Adrenal gland (tissue), 12 donors: ENCODE measurements around the gene MGAM2. TPM values are rescaled to one million over a fixed set of nuclear protein-coding genes. Genes with fewer than 3 reads are reported as not detected.

ENCODE experiments used
- DNase-seq, 7 donors: peaks; one replicate each; pipeline ENCODE4 v3.0.0-alpha.2; 2019 to 2020
- H3K27ac ChIP-seq, 5 donors: fragments of 200-600 bp; sonication (generic) in 4 of 5; 1 replicate in 3 of 5; 2 replicates in 2 of 5; pipeline versions ENCODE4 v1.5.1 to v1.8.0; 2016 to 2020; ENCODE audit warnings: mild to moderate bottlenecking in 1 of 5
- H3K27me3 ChIP-seq: fragments of 200-600 bp; 2 replicates; pipeline ENCODE4 v1.8.0; 2021
- H3K36me3 ChIP-seq, 2 donors: fragments of 200-600 bp; replicated peaks in 1 of 2; 1 replicate in 1 of 2; 2 replicates in 1 of 2; pipeline versions ENCODE4 v1.5.1 to v1.8.0; 2018 to 2022
- H3K4me1 ChIP-seq, 2 donors: fragments of 200-600 bp; replicated peaks in 1 of 2; 1 replicate in 1 of 2; 2 replicates in 1 of 2; pipeline versions ENCODE4 v1.5.1 to v1.8.0; 2018 to 2021
- H3K4me3 ChIP-seq, 4 donors: fragments of 200-600 bp; sonication (generic) in 3 of 4; one replicate each; pipeline ENCODE4 v1.5.1; 2016 to 2018
- H3K9me3 ChIP-seq, 3 donors: fragments of 200-600 bp; sonication (generic) in 1 of 3; replicated peaks in 1 of 3; 1 replicate in 2 of 3; 2 replicates in 1 of 3; pipeline versions ENCODE4 v1.5.1 to v1.8.0; 2016 to 2021
- POLR2A ChIP-seq, 2 donors: fragments of 450-650 bp; IDR thresholded peaks; one replicate each; pipeline ENCODE4 v1.6.1; 2017; ENCODE audit warnings: antibody characterized with exemption in 2 of 2, mild to moderate bottlenecking in 2 of 2, moderate library complexity in 1 of 2
- WGBS, 4 donors: extraction: QIAGEN DNeasy Blood & Tissue Kit in 2 of 4; methylation state at CpG; one replicate each; pipeline versions ENCODE4 v1.1.5 to v1.1.7; 2013 to 2017; 5-methylcytosine and 5-hydroxymethylcytosine counted together
- intact Hi-C, 2 donors: fragments of 100-400 bp; cut with DNase I; formaldehyde crosslinking; loops; one replicate each; pipeline versions ENCODE4 v1.14.1 to v1.15.0; 2022 to 2023
- polyA plus RNA-seq, 3 donors: library from polyadenylated mRNA; stranded (reverse); fragments of 200-250 nt in 2 of 3; fragments of 350-450 nt in 1 of 3; fragmentation: Illumina TruSeq in 1 of 3; extraction: RNeasy Lipid Tissue Mini Kit (QIAGEN cat#74804) in 1 of 3; gene quantifications; one replicate each; pipeline ENCODE4 v1.2.3, GENCODE V29; 2013 to 2014
- total RNA-seq, 9 donors: library from RNA; depleted of rRNA in 4 of 9; stranded (reverse); fragments of >200 nt in 4 of 9; fragments of 120-200 nt in 1 of 9; fragmentation: NEBNext Ultra II Directional in 1 of 9; extraction: Animal tissue kit (Norgen Biotek cat#: 25700) in 1 of 9; gene quantifications; one replicate each; pipeline versions ENCODE4 v1.1.0 to v1.2.4, GENCODE V29; 2013 to 2023
- TF ChIP-seq, protein P1 (sequence below), 6 experiments: fragments of 450-650 bp in 4 of 6; fragments of 200-600 bp in 2 of 6; sonication (generic) in 1 of 6; IDR thresholded peaks; 1 replicate in 5 of 6; 2 replicates in 1 of 6; pipeline versions ENCODE4 v1.5.1 to v1.8.0; 2016 to 2021; ENCODE audit warnings: antibody characterized with exemption in 6 of 6, mild to moderate bottlenecking in 2 of 6, moderate library complexity in 1 of 6
- donor health status: healthy with polysubstance abuse.
- donor health status: Bipolar disorder and iron deficiency.
- donor health status: DM: yes; HTN: yes; CAD: no.
- donor health status: DM: no; HTN: no; CAD: no.
- donor health status: DM: no; HTN: no; CAD: no.
- donor health status: DM: yes; HTN: yes; CAD: no.

The MGAM2 gene
- total and polyA plus RNA-seq, 12 donors, result under 0.01 to 0.05 TPM; not detected in 10

DNA sequence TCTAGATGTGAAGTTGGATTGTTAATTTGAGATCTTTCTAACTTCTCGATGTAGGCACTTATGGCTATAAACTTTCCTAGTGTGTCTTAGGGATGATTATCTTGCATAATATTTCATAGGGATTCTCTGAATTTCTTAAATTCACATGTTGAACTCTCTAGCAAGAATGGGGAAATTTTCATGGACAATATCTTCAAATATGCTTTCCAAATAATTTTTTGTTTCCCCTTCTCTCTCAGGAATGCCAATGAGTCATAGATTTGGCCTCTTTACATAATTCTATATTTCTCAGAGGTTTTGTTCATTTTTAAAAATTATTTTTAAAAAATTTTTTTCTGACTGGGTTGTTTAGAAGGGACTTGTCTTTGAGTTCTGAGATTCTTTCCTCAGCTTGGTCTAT is 68.9 kb downstream of the MGAM2 start:
- 77 to 87% (median 82%) methylated on average over 1 of the region's 1 CpG for WGBS, 4 donors
- H3K9me3 ChIP-seq, result no peaks in the 10 kb centered on the region
- no peak overlapping the region for H3K27ac ChIP-seq
- no peak overlapping the region for H3K4me3 ChIP-seq
- DNase-seq, result no peak
- H3K4me1 ChIP-seq, result no peaks in the 10 kb centered on the region
- no peaks in the 10 kb centered on the region for H3K27me3 ChIP-seq
- TF ChIP-seq POLR2A (IDR thresholded peaks at IDR 0.05), result no peak
- TF ChIP-seq, protein P1, sequence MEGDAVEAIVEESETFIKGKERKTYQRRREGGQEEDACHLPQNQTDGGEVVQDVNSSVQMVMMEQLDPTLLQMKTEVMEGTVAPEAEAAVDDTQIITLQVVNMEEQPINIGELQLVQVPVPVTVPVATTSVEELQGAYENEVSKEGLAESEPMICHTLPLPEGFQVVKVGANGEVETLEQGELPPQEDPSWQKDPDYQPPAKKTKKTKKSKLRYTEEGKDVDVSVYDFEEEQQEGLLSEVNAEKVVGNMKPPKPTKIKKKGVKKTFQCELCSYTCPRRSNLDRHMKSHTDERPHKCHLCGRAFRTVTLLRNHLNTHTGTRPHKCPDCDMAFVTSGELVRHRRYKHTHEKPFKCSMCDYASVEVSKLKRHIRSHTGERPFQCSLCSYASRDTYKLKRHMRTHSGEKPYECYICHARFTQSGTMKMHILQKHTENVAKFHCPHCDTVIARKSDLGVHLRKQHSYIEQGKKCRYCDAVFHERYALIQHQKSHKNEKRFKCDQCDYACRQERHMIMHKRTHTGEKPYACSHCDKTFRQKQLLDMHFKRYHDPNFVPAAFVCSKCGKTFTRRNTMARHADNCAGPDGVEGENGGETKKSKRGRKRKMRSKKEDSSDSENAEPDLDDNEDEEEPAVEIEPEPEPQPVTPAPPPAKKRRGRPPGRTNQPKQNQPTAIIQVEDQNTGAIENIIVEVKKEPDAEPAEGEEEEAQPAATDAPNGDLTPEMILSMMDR (IDR thresholded peaks at IDR 0.05), result no peak
- intact Hi-C loops, result no loop called here
- no peaks in the 10 kb centered on the region for H3K36me3 ChIP-seq

DNA sequence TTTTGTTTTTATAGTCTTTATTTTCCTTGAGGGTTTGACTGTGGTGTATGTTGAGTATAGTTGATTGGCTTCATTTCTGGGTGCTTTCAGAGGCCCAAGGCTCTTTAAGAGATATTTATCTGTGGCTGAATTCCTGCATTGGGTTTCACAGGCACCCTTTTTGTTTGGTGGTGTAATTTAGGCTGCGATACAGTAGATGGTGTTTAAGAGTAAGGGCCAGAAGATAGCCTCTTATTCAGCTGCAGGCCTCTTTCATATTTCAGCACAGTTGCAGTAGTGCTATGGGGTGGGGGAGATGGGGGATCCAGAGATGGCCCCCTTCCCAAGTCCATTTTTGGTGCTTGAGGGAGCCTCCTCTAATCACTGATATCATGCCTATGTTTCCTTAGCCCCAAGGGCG is 69.7 kb downstream of the MGAM2 start:
- intact Hi-C loops, result no loop called here
- TF ChIP-seq, protein P1 (IDR thresholded peaks at IDR 0.05), result no peak
- no peak for TF ChIP-seq POLR2A (IDR thresholded peaks at IDR 0.05)
- H3K27me3 ChIP-seq, result no peaks in the 10 kb centered on the region
- H3K4me3 ChIP-seq, result no peak overlapping the region
- no peaks in the 10 kb centered on the region for H3K4me1 ChIP-seq
- no peak overlapping the region for H3K27ac ChIP-seq
- no peak for DNase-seq
- H3K36me3 ChIP-seq, result no peaks in the 10 kb centered on the region
- 83 to 94% (median 88%) methylated on average over 2 of the region's 2 CpGs for WGBS, 4 donors
- no peaks in the 10 kb centered on the region for H3K9me3 ChIP-seq

DNA sequence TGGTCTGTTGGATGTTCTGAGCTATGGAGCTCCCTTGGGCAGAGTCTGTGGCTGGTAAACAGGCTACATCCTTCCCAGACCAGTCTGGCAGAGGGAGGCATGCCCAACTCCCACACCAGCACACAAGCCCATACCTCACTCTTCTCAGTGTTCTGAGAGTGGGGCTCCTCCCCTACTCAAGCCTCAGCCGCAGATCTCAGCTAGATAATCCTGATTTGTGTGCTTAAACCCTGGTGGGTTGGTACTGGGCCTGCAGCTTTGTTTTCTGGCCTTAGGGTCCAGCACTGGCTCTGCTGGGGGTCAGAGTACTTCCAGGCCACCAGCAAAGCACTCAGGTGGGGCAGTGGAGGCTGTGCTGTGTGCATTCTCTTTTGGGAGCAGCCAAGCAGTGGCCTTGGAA is 70.4 kb downstream of the MGAM2 start:
- intact Hi-C loops, result no loop called here
- TF ChIP-seq POLR2A (IDR thresholded peaks at IDR 0.05), result no peak
- TF ChIP-seq, protein P1 (IDR thresholded peaks at IDR 0.05), result no peak

DNA sequence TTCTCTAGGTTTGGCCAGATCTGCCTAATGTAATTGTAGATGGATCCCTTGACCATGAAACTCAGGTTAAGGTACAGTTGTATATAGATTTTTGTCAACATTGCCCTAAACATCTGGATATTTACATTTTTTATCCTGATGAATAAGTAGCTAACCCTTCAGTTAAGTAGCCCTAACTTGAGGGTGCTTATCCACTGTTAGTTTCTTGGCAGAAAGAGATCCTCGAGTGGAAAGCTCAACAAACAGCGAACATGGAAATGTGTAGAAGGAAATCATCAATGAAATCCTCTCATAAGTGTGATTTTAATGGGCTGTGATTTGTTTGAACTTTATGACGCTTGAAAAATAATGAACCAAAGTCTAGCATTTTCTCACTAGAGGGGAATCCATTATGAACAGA is 73.6 kb downstream of the MGAM2 start:
- Histone ChIP-seq H3K9me3 (no peaks in the 10 kb centered on the region), H3K4me3 (no peak overlapping the region), H3K27me3 (no peaks in the 10 kb centered on the region), H3K27ac (no peak overlapping the region), H3K4me1 (no peaks in the 10 kb centered on the region), H3K36me3 (no peaks in the 10 kb centered on the region)
- TF ChIP-seq, protein P1 (IDR thresholded peaks at IDR 0.05), result no peak
- no peak for TF ChIP-seq POLR2A (IDR thresholded peaks at IDR 0.05)
- intact Hi-C loops, result no loop called here
- no peak for DNase-seq
- 53 to 70% (median 58%) methylated on average over 3 of the region's 3 CpGs for WGBS, 4 donors

More for the DNA sequence above, 70.4 kb downstream of the MGAM2 start:
- H3K9me3 ChIP-seq, result no peaks in the 10 kb centered on the region
- no peak for DNase-seq
- WGBS, 4 donors, result 46 to 71% (median 67%) methylated on average over 1 of the region's 1 CpG; no CpG with 5 or more reads in 1 of the 4 donors
- no peaks in the 10 kb centered on the region for H3K27me3 ChIP-seq
- H3K27ac ChIP-seq, result no peak overlapping the region
- no peaks in the 10 kb centered on the region for H3K4me1 ChIP-seq
- no peaks in the 10 kb centered on the region for H3K36me3 ChIP-seq
- no peak overlapping the region for H3K4me3 ChIP-seq
